ENCODE measurements around the gene KIAA0408.

GRCh38 chr6:127447780-127448179, 11.4 kb downstream of the KIAA0408 start:
- TF ChIP-seq, protein P1, sequence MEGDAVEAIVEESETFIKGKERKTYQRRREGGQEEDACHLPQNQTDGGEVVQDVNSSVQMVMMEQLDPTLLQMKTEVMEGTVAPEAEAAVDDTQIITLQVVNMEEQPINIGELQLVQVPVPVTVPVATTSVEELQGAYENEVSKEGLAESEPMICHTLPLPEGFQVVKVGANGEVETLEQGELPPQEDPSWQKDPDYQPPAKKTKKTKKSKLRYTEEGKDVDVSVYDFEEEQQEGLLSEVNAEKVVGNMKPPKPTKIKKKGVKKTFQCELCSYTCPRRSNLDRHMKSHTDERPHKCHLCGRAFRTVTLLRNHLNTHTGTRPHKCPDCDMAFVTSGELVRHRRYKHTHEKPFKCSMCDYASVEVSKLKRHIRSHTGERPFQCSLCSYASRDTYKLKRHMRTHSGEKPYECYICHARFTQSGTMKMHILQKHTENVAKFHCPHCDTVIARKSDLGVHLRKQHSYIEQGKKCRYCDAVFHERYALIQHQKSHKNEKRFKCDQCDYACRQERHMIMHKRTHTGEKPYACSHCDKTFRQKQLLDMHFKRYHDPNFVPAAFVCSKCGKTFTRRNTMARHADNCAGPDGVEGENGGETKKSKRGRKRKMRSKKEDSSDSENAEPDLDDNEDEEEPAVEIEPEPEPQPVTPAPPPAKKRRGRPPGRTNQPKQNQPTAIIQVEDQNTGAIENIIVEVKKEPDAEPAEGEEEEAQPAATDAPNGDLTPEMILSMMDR (conservative IDR thresholded peaks at IDR 0.05): no peak
- no peak for TF ChIP-seq EZH2 (IDR thresholded peaks at IDR 0.05; ENCODE audit: low read depth)
